ENCODE data around the gene TMEM179. TPM values are rescaled to one million over a fixed set of nuclear protein-coding genes. Genes with fewer than 3 reads are reported as not detected.

Gene TMEM179
- total RNA-seq, 4 donors from 2014 or later = 0.66 to 0.84 (median 0.78) TPM; not detected in 1

GRCh38 chr14:104588066-104588857 is 16.3 kb downstream of the TMEM179 start:
- no peak overlapping the region for H3K27ac ChIP-seq

GRCh38 chr14:104587641-104588040 is 16.9 kb downstream of the TMEM179 start:
- Histone ChIP-seq H3K4me3 (no peak overlapping the region), H3K27ac (no peak overlapping the region), H3K27me3 (peaks cover 0 to 3% of the 10 kb centered on the region in 2 donors), H3K36me3 (no peaks in the 10 kb centered on the region), H3K9me3 (no peaks in the 10 kb centered on the region), H3K4me1 (peaks cover 0 to 14% (median 0%) of the 10 kb centered on the region in 4 donors)
- TF ChIP-seq, protein P1, sequence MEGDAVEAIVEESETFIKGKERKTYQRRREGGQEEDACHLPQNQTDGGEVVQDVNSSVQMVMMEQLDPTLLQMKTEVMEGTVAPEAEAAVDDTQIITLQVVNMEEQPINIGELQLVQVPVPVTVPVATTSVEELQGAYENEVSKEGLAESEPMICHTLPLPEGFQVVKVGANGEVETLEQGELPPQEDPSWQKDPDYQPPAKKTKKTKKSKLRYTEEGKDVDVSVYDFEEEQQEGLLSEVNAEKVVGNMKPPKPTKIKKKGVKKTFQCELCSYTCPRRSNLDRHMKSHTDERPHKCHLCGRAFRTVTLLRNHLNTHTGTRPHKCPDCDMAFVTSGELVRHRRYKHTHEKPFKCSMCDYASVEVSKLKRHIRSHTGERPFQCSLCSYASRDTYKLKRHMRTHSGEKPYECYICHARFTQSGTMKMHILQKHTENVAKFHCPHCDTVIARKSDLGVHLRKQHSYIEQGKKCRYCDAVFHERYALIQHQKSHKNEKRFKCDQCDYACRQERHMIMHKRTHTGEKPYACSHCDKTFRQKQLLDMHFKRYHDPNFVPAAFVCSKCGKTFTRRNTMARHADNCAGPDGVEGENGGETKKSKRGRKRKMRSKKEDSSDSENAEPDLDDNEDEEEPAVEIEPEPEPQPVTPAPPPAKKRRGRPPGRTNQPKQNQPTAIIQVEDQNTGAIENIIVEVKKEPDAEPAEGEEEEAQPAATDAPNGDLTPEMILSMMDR (IDR thresholded peaks at IDR 0.05) = no peak
- TF ChIP-seq EP300 (IDR thresholded peaks at IDR 0.05) = no peak
- TF ChIP-seq POLR2A (IDR thresholded peaks at IDR 0.05) = no peak
- DNase-seq (ENCODE audit: low spot score in 2 of 2) = no peak
- WGBS, 2 donors = 37 to 40% methylated on average over 5 to 10 of the region's 19 CpGs

More at GRCh38 chr14:104588066-104588857, 16.3 kb downstream of the TMEM179 start:
- H3K27me3 ChIP-seq = peaks cover 0 to 3% of the 10 kb centered on the region in 2 donors
- H3K36me3 ChIP-seq = no peaks in the 10 kb centered on the region
- 74 to 84% methylated on average over 30 to 33 of the region's 38 CpGs for WGBS, 2 donors
- H3K4me1 ChIP-seq = peaks cover 0 to 14% (median 0%) of the 10 kb centered on the region in 4 donors
- H3K9me3 ChIP-seq = no peaks in the 10 kb centered on the region
- H3K4me3 ChIP-seq = no peak overlapping the region
- TF ChIP-seq, protein P1 (IDR thresholded peaks at IDR 0.05) = no peak
- TF ChIP-seq EP300 (IDR thresholded peaks at IDR 0.05) = no peak
- no peak for TF ChIP-seq POLR2A (IDR thresholded peaks at IDR 0.05)
- DNase-seq (ENCODE audit: low spot score in 2 of 2) = no peak

DNA sequence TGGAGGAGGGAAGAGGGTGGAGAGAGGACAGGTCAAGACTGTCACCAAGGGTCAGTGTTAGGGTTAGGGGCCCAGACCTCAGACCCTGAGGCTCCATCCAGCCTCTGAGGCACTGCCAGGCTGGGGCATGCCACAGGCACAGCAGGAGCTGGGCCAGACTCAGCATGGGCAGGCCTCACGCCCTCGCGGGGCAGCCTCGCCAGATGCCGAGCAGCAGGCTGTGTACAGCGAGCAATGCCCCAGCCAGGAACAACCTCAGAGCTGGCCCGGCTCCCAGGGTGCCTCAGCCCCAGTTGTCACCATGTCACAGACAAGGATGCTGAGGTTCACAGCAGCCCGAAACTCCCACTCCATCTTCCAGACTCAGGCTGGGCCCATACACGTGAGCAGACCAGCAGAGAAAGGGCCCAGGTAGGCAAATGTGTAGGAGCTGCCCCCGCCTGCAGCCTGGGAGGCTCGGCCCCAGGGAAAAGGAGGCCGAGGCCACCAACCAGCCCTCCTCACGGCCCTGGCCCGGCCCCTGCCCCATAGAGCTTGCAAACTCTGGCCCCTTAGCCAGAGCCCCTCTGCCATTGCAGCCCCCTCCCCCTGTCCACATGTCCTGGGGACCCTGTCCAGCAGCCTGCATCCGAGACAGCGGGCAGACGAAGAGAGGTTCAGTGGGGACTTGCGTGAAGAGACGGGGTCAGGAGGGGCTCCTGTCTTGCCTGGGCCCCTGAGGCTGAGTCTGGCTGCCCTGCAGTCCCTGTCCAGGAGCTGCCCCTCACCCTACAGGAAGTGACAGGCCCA is 17.5 kb downstream of the TMEM179 start:
- Histone ChIP-seq H3K27ac (no peak overlapping the region), H3K4me3 (no peak overlapping the region), H3K4me1 (peaks cover 0 to 14% (median 0%) of the 10 kb centered on the region in 4 donors), H3K36me3 (no peaks in the 10 kb centered on the region), H3K9me3 (no peaks in the 10 kb centered on the region), H3K27me3 (peaks cover 0 to 3% of the 10 kb centered on the region in 2 donors)
- DNase-seq (ENCODE audit: low spot score in 2 of 2) = no peak
- TF ChIP-seq POLR2A (IDR thresholded peaks at IDR 0.05) (no peak), EP300 (IDR thresholded peaks at IDR 0.05) (no peak)
- TF ChIP-seq, protein P1 (IDR thresholded peaks at IDR 0.05) = no peak
- WGBS, 2 donors = 65 to 82% methylated on average over 17 to 18 of the region's 19 CpGs

GRCh38 chr14:104585966-104586697 is 18.4 kb downstream of the TMEM179 start:
- peaks cover 0 to 14% (median 0%) of the 10 kb centered on the region in 4 donors for H3K4me1 ChIP-seq
- H3K4me3 ChIP-seq = no peak overlapping the region
- TF ChIP-seq, protein P1 (IDR thresholded peaks at IDR 0.05) = no peak
- TF ChIP-seq POLR2A (IDR thresholded peaks at IDR 0.05) (no peak), EP300 (IDR thresholded peaks at IDR 0.05) (no peak)
- peaks cover 0 to 3% of the 10 kb centered on the region in 2 donors for H3K27me3 ChIP-seq
- H3K27ac ChIP-seq = no peak overlapping the region
- no peaks in the 10 kb centered on the region for H3K36me3 ChIP-seq
- H3K9me3 ChIP-seq = no peaks in the 10 kb centered on the region
- no peak for DNase-seq (ENCODE audit: low spot score in 2 of 2)
- WGBS, 2 donors = 55 to 62% methylated on average over 24 of the region's 24 CpGs
